ENCODE measurements around the gene DEDD2.

DEDD2 gene

DNA sequence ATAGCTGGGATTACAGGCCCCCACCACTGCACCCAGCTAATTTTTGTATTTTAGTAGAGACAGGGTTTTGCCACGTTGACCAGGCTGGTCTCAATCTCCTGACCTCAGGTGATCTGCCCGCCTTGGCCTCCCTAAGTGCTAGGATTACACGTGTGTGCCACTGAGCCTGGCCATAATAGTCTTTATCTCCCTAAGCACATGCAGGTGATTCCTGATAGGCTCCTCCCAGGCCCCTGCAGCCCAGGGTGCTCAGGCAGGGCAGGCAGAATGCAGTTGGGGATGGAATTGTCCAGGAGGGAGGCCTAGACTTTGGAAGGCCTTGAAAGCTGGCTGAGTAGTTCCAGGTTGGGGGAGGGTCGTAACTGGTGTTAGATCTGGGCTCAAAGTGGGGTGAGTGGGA is 11.2 kb upstream of the DEDD2 start:
- no peak for DNase-seq (ENCODE audit: low read depth in 3 of 3)

- no peak for DNase-seq (ENCODE audit: low read depth in 3 of 3)
These were observed 9.4 kb upstream of the DEDD2 start for GRCh38 chr19:42226886-42227285.

GRCh38 chr19:42225718-42226292 is 8.3 kb upstream of the DEDD2 start:
- no peak for DNase-seq (ENCODE audit: low read depth in 3 of 3)

DNA sequence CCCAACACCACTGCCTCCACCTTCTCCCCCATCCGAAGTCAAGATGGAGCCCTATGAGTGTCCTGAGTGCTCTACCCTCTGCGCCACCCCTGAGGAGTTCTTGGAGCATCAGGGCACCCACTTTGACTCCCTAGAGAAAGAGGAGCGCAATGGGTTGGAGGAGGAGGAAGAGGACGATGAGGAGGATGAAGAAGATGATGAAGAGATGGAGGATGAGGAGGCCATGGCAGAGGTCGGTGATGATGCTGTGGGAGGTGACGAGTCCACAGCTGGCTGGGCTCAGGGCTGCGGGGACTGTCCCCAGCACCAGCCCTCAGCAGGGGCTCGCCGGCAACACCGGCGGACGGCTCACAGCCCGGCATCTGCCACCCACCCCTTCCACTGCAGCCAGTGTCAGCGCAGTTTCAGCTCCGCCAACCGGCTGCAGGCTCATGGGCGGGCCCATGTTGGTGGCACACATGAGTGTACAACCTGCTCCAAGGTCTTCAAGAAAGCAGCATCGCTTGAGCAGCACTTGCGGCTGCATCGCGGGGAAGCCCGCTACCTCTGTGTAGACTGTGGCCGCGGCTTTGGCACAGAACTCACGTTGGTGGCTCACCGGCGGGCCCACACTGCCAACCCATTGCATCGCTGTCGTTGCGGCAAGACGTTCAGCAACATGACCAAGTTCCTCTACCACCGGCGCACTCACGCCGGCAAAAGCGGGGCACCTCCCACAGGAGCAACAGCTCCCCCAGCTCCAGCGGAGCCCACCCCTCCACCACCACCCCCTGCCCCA is 7.7 kb upstream of the DEDD2 start:
- DNase-seq (ENCODE audit: low read depth in 3 of 3), result no peak

DNA sequence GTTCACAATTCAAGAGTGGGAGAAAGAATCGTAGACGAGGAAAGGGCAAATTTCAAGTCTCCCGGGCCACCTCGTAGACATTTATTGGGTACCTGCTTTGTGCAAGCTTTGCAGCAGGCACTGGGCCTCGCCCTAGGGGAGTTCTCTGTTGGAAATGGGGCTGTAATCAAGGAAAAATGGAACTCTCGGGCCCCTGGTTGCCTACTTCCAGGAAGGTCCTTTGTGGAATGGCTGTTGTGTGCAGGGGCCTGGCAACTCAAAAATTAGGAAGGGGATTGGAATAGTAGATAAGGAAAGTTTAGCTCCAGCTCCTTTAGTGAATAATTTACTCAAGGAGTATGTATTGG is 3.2 kb upstream of the DEDD2 start:
- no peak for DNase-seq (ENCODE audit: low read depth in 3 of 3)

DNA sequence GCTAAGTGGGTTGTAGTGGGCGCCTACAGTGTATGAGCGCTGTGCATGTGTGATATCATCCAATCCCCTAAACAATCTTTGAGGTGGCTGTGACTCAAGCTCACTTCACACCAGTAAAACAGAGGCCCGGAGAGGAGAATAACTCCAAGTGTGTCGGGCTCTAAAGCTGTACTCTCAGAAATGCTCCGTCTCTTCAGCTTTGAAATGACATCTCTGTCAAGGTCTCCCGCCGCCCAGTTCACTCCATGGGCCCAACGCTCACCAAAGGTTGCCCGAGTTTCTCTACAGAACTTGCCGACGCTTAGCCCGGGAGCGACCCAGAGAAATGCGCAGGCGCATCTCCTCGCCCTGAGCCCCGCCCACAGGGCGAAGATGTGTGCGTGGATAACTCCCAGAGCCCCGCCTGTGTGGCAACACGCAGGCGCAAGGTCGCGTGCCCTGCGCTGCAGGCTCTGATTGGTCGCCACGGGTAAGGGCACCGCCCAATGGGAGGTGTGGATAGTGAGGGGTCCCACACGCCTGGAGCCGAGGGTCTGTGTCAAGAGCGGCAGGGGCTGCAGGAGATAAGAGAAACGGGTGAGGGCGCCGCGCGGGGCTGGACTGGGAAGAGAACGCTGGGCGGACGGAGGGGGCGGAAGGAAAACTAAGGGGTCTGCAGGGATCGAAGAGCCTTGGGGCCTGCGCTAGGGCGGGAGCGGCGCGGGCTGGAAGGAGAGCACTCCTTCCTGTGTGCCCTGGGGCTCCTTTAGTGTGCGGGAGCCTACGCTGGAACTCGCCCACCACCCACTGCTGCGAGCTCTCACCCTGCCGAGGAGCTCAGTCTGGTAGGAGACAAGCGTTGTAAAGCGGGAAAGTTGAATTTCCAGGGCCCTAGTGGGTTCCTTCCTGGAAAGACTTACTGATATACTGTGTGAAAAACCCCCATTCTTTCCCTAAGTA is 2.6 kb upstream of the DEDD2 start, which contains the start of gene ZNF526:
Gene ZNF526 (plus strand): TSS at position 501 of the 939 bp plus-strand sequence. CDS start 4,092 bp downstream, outside the sequence.
- DNase-seq (ENCODE audit: low read depth in 3 of 3), result peak; percentile 89 to 95 (median 93)

DNA sequence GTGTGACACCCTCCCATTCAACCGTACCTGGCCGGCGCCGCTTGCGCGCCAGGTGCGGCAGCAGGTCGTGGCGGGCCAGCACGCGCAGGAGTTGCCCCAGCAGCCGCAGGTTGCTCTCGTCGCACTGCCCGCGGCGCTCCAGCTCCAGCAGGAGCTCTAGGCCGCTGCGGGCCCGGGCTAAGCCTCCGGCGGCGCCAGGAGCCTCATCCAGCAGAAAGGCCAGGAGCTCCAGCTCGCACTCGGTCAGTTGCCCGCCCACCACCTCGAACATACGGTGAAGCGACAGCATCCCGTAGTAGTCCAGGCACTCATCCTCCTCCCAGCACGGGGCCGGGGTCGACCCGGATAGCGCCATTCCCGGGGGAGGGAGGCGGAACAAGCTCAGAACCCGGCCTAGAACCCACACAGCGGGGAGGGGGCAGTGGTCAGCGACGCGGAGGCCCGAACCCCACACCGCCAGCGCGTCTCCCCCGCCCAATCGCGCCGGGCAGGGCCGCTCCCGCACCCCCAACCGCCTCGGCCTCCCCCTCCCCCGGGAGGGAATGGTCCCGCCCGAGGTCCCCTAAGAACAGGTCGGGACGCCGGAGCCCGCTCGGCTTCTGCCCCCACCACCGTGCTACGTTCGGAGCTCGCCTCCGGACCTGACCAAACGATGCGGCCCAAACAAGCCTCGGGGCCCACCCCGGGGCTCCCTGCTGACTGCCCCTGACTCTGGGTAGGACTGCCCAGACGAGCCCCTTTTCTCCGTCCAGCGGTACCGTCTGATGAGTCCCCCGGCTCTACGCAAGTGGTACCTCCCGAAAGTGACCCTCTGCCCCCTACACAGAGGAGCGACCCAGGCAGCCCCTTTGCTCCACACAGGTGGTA is 591 bp downstream of the DEDD2 start:
- DNase-seq (ENCODE audit: low read depth in 3 of 3), result no peak

DNA sequence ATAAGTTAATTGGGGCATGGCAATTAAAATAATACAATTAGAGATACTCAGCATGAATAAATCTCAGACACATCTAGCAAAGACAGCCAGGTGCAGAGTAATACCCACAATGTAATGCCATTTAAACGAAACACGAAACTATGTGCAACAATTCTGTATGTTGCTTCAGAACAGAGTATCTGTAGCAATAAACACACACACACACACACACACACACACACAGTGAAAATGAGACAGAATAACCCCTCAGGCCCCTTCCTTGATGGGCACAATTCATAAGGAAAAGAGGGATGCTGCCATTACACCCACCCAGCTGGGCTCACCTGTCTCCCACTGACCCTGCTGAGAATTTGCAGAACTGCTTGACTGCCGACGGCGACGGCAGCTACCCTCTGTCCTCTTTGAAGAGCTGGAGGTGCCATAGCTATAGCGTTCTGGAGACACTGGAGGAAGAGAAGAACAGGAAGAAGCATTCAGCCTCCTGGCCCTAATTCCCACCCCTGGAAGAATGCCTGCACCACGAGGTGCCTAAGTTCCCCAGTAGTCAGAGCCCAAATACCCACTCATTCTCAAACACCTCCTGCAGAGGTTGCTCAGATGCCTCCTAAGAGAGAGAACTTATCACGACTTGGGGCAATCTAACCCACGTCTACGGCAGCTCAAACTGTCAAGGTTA is 2.5 kb downstream of the DEDD2 start:
- no peak for DNase-seq (ENCODE audit: low read depth in 3 of 3)

GRCh38 chr19:42212886-42213285 is 4.6 kb downstream of the DEDD2 start:
- no peak for DNase-seq (ENCODE audit: low read depth in 3 of 3)

- no peak for DNase-seq (ENCODE audit: low read depth in 3 of 3)
These were observed 8.9 kb downstream of the DEDD2 start for GRCh38 chr19:42208612-42209011.

- DNase-seq (ENCODE audit: low read depth in 3 of 3), result no peak
These were observed 9.7 kb downstream of the DEDD2 start for GRCh38 chr19:42207767-42208271.

GRCh38 chr19:42206871-42207755 is 10.4 kb downstream of the DEDD2 start:
- no peak for DNase-seq (ENCODE audit: low read depth in 3 of 3)

DNA sequence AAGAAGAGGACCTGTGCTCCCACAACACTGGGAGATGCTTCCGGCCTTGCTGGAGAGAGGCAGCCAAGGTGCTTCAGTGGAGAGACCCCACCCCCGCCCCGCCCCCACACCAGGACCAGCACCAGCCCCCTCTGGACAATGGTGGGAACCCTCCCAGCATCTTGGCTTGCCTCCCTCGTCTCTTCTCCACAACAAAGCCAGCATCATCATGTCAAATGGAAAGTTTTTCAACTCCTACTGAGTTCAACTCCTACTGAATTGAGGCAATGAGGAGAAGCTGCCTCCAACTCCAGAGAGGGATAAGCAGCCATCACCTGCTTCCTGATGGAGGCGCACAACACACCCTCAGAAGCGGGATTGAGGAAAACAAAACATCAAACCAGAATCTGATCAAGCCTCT is 12.8 kb downstream of the DEDD2 start:
- no peak for DNase-seq (ENCODE audit: low read depth in 3 of 3)

- no peak for DNase-seq (ENCODE audit: low read depth in 3 of 3)
These were observed 13.8 kb downstream of the DEDD2 start for GRCh38 chr19:42203700-42204099.

DNA sequence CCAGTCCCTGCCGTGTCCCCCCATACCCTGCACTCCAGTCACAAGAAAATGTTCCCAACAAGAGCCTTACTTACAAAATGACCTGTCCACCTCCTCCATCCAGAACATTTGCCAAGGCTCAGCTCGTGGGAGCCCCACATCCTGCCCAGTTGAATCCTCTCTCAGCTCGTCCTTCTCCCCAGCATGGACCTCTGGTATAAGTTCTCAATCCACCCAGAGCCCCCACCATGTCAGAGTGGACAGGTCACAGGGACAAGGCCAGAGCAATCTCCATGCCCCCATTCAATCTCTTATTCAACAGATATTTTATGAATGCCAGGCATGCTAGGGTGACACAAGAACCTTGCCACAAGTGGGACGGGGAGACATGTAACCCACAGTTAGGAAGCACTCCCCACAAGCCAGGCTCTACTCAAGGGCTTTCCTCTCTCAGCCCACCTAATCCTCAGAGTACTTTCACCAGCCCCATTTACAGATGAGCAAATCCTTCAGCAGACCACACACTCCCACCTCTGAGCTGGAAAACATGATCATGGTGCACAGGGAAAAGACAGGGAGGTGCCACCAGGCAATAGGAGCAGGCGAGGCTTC is 15.1 kb downstream of the DEDD2 start:
- DNase-seq (ENCODE audit: low read depth in 3 of 3), result no peak

- peak in 1 of 3 experiments; percentile 13 for DNase-seq (ENCODE audit: low read depth in 3 of 3)
These were observed 15.8 kb downstream of the DEDD2 start for GRCh38 chr19:42201489-42202289.

GRCh38 chr19:42200116-42200715 is 17.3 kb downstream of the DEDD2 start:
- DNase-seq (ENCODE audit: low read depth in 3 of 3), result no peak
